BLaER1 (cell line): ENCODE data around the gene KNSTRN.

ENCODE experiments used
- H3K27ac ChIP-seq: shearing (Covaris generic); formaldehyde crosslinking; 2 replicates; pipeline ENCODE4 v1.8.1; 2022
- H3K27me3 ChIP-seq: shearing (Covaris generic); formaldehyde crosslinking; 2 replicates; pipeline ENCODE4 v1.8.1; 2022
- H3K36me3 ChIP-seq: shearing (Covaris generic); formaldehyde crosslinking; 2 replicates; pipeline ENCODE4 v1.8.1; 2022
- H3K4me1 ChIP-seq: shearing (Covaris generic); formaldehyde crosslinking; 2 replicates; pipeline ENCODE4 v1.8.1; 2022
- H3K4me2 ChIP-seq: shearing (Covaris generic); formaldehyde crosslinking; 2 replicates; pipeline ENCODE4 v1.8.1; 2022
- H3K4me3 ChIP-seq: shearing (Covaris generic); formaldehyde crosslinking; 2 replicates; pipeline ENCODE4 v1.8.1; 2022
- H3K9ac ChIP-seq: shearing (Covaris generic); formaldehyde crosslinking; 2 replicates; pipeline ENCODE4 v1.8.1; 2022
- H3K9me3 ChIP-seq: shearing (Covaris generic); formaldehyde crosslinking; 2 replicates; pipeline ENCODE4 v1.8.1; 2022
- H4K20me1 ChIP-seq: shearing (Covaris generic); formaldehyde crosslinking; 2 replicates; pipeline ENCODE4 v1.8.1; 2022
- Cebpa-rat ChIP-seq: shearing (Covaris generic); IDR thresholded peaks from 2 replicates; pipeline ENCODE4 v1.8.1; 2022

The KNSTRN gene, protein sequence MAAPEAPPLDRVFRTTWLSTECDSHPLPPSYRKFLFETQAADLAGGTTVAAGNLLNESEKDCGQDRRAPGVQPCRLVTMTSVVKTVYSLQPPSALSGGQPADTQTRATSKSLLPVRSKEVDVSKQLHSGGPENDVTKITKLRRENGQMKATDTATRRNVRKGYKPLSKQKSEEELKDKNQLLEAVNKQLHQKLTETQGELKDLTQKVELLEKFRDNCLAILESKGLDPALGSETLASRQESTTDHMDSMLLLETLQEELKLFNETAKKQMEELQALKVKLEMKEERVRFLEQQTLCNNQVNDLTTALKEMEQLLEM

DNA sequence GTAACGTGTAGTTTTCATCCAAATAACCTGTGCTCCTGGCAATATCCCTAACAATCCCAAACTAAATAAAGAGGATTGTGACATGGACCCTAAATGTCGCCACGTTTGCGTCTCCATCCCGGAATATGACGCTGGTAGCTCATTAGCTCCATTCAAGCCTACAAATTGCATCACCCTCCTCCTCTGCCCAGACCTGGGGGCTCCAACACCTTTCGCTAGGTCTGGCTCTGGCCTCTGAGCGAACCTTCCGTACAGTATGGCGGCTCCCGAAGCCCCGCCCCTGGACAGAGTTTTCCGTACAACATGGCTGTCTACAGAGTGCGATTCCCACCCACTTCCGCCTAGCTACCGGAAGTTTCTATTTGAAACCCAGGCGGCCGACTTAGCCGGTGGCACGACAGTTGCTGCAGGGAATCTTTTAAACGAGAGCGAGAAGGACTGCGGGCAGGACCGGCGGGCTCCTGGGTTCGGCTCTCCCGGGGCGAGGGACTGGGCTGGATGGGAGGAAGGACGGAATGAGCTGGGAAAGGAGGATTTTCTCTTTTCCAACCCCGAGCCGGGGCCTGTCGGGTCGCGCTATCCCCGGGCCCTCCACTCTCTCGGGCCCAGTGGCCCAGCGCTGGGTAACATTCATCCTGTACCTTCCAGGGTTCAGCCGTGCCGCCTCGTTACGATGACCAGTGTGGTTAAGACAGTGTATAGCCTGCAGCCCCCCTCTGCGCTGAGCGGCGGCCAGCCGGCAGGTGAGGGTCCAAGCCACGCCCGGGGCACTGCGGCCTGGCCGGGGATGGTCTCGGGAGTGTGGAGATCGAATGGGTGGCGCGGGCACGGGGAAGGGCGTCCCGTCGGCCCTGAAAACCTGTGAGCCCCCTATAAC lies at the start of gene KNSTRN:
KNSTRN (plus strand) TSS at position 142 of the 877 bp plus-strand sequence; CDS start at position 257, 115 bp downstream.
- H3K4me2 ChIP-seq: peak within 1 kb of the TSS; percentile 78
- H3K9ac ChIP-seq: peak within 1 kb of the TSS; percentile 90
- H3K4me1 ChIP-seq: peaks cover 27% of the 10 kb centered on the region
- peak within 1 kb of the TSS; percentile 87 for H3K27ac ChIP-seq
- H3K9me3 ChIP-seq: peaks cover 24% of the 10 kb centered on the region
- no peaks in the 10 kb centered on the region for H3K27me3 ChIP-seq
- no peak for TF ChIP-seq Cebpa-rat
- peaks cover 36% of the 10 kb centered on the region for H3K36me3 ChIP-seq
- peak within 1 kb of the TSS; percentile 86 for H3K4me3 ChIP-seq
- no peaks in the 10 kb centered on the region for H4K20me1 ChIP-seq

DNA sequence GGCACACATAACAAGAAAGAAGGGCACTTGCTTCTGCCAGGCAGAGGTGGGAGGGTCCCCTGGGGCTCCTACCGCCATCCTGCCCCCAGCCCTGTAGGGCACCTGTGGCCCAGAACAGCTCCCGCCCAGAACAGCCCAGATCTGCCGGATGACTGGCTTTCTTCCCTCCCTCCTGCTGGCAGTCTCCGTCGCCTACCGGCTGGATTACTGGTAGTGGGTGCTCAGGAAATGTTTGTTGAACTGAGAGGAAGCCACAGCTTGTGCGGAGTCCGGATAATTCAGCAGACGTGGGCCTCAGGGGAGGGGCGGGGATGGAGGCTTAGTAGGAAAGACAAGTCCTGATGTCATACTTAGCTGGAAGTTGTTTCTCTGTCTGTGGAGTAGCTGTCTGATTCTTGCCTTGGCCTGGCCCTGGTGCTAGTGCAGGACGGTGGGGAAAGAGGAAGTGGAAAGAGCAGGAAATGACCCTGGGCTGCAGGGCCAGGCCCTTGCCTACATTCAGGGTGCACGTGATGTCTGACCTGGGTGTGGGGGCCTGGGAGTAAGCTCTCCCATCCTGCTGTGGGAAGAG lies 48.5 kb upstream of the KNSTRN start:
- peaks cover 100% of the 10 kb centered on the region for H3K4me1 ChIP-seq
- peak overlapping the region; percentile 69 for H3K9ac ChIP-seq
- TF ChIP-seq Cebpa-rat: no peak
- H3K27ac ChIP-seq: peak overlapping the region; percentile 82
- no peaks in the 10 kb centered on the region for H4K20me1 ChIP-seq
- no peaks in the 10 kb centered on the region for H3K36me3 ChIP-seq
- H3K4me2 ChIP-seq: peak overlapping the region; percentile 97
- peak overlapping the region; percentile 29 for H3K4me3 ChIP-seq
- H3K27me3 ChIP-seq: no peaks in the 10 kb centered on the region
- no peaks in the 10 kb centered on the region for H3K9me3 ChIP-seq

DNA sequence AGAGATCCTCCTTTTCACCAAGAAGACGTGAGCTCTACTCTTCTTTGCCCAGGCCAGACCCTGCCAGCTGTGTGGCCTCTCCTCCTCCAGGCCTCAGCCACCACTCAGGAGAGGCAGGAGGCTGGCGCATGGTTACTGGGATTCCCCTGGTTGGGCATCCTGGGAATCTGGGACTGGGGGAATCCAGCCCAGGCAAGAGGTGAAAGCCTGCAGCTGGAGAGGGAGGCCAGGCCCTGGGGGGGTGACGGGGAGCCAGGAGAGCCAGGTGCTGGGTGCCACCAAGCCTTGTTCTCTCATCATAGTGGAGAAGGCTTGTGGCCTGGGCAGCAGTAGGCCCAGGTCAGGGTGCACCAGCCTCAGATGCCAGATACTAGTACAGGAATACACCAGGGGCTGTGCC lies 48.0 kb upstream of the KNSTRN start:
- TF ChIP-seq Cebpa-rat: no peak
- H4K20me1 ChIP-seq: no peaks in the 10 kb centered on the region
- peak overlapping the region; percentile 69 for H3K9ac ChIP-seq
- peak overlapping the region; percentile 82 for H3K27ac ChIP-seq
- no peaks in the 10 kb centered on the region for H3K36me3 ChIP-seq
- peak overlapping the region; percentile 29; the same call in 1 of the 2 replicates for H3K4me3 ChIP-seq
- no peaks in the 10 kb centered on the region for H3K9me3 ChIP-seq
- H3K27me3 ChIP-seq: no peaks in the 10 kb centered on the region
- peaks cover 100% of the 10 kb centered on the region for H3K4me1 ChIP-seq
- peak overlapping the region; percentile 97 for H3K4me2 ChIP-seq

DNA sequence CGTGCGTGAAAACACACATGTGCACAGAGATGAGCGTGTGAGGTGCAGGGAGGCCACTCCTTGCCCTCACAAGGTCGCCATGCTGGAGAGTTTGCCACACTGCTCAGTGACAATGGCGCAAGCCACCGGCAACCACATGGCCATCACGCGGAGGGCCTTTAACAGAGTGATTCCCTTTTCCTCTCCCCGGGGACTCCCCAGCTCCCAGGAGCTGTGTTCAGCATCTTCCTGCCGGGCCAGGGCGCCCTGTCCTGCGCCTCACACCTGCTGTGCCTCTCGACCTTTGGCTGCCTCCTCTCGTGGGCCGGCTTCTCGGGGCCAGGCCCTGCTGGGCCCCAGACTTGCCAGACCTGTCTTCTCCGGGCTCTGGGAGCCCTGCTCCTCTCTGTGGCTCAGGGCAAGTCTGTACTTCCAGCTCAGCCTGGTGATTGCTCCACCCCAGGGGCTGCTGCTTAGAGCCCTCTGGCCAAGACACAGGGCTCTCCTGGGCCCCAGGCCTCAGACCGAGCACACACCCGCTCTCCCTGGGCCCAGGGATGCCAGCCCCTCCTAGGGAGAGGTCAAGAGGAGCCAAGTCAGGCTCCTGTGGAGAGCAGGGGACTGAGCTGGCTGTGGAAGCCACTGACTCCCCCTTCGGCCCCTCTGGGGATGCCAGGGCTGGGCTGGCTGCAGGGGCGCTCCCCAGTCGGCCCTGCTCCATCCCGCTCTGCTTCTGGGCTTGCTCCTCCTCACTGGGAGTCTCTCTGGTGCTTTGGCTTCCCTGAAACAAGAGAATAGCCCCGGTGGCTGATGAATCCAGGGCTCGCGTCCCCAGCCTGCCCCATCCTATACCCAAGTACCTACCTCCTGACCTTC lies 47.4 kb upstream of the KNSTRN start:
- H3K4me2 ChIP-seq: peak overlapping the region; percentile 97
- no peaks in the 10 kb centered on the region for H4K20me1 ChIP-seq
- H3K4me1 ChIP-seq: peaks cover 100% of the 10 kb centered on the region
- peak overlapping the region; percentile 69 for H3K9ac ChIP-seq
- H3K27ac ChIP-seq: peak overlapping the region; percentile 82
- no peak for TF ChIP-seq Cebpa-rat
- peak overlapping the region; percentile 29; the same call in 1 of the 2 replicates for H3K4me3 ChIP-seq
- H3K27me3 ChIP-seq: no peaks in the 10 kb centered on the region
- H3K36me3 ChIP-seq: no peaks in the 10 kb centered on the region
- no peaks in the 10 kb centered on the region for H3K9me3 ChIP-seq

DNA sequence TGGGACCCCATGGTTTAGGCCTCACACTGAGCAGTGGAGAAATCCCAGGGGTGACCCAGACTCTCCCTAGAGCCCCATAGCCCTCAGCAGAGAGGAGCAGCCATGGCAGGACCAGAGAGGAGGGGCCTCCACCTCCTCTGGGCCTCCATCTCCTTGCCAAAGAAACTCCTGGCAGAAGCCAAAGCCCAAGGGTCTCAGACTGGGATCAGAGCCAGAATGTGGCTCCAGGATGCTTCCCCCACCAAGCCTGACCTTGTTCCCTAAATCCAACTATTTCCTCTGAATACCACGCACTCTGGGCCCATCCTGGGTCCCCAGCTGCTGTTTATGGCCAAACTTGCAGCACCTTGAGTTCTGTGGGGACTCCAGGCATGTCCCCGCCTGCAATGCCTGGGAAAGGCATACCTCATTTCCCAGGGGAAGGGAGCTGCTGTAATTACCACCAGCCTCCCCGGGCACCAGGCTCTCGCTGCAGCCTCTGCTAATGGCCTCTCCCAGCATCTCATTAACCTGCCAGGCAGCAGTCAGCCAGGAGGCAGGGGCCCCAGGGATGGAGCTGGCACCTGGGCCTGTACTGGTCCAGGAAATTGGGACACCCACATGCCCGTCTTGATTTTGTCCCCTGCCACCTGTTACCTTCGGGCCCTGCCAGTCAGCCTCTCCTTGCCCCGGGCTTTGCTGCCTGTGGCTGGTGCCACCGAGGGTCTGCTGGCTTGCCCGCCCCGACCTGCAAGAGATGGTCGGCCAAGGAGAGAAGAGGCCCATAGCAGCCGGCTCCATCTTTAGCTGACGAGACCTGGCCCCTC lies 46.4 kb upstream of the KNSTRN start:
- peak overlapping the region; percentile 97 for H3K4me2 ChIP-seq
- peaks cover 100% of the 10 kb centered on the region for H3K4me1 ChIP-seq
- H3K9ac ChIP-seq: 0 out of 2 replicates have a peak overlapping the region, but pooled peaks have one; percentile 46

DNA sequence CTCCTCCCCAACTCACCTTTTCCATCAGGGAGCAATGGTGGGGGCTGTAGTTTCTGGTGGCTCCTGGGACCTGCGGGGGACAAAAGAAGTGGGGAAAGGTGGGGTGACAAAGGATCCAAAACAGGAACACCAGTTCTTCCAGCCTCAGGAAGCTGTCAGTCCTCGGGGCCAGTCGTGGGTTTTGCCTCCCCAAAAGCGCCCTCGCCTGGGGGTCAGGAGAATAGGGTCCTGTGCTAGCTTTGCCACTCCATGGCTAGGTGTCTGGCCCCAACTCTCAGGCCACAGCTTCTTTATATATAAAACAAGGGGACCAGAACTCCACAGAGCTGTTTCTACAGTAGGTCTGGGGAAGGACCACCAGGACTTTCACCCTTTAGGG lies 45.8 kb upstream of the KNSTRN start:
- no peak for TF ChIP-seq Cebpa-rat
- Histone ChIP-seq H3K4me2 (peak overlapping the region; percentile 97), H4K20me1 (no peaks in the 10 kb centered on the region), H3K27ac (peak overlapping the region; percentile 39; the same call in 1 of the 2 replicates), H3K9ac (peak overlapping the region; percentile 46; the same call in 1 of the 2 replicates), H3K4me1 (peaks cover 96% of the 10 kb centered on the region), H3K27me3 (no peaks in the 10 kb centered on the region), H3K36me3 (no peaks in the 10 kb centered on the region), H3K9me3 (no peaks in the 10 kb centered on the region), H3K4me3 (peak overlapping the region; percentile 46; the same call in 1 of the 2 replicates)

More for the DNA sequence above, 46.4 kb upstream of the KNSTRN start:
- no peak for TF ChIP-seq Cebpa-rat
- Histone ChIP-seq H3K36me3 (no peaks in the 10 kb centered on the region), H3K27me3 (no peaks in the 10 kb centered on the region), H3K27ac (peak overlapping the region; percentile 8; the same call in 1 of the 2 replicates), H3K4me3 (peak overlapping the region; percentile 46; the same call in 1 of the 2 replicates), H4K20me1 (no peaks in the 10 kb centered on the region), H3K9me3 (no peaks in the 10 kb centered on the region)

DNA sequence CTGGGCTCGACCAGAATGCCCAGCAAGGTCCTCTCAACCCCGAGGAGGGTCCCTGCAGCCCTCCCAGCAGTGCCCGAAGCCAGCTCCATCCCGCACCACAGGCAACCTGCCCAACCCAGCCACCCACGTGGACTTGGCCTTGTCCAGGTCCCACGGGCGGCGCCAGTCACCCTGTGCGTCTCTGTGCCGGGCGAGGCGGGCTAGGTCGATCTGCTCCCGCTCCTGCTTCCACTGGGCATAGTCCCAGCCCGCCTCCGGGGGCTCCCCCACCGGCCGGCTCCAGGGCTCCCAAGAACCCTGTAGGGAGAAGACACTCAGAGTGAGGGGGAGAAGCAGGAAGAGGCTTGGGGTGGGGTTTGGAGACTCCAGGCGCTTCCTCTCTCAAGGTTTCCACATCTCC lies 44.9 kb upstream of the KNSTRN start:
- TF ChIP-seq Cebpa-rat: no peak
- H3K4me1 ChIP-seq: peaks cover 87% of the 10 kb centered on the region
- H3K4me2 ChIP-seq: peak overlapping the region; percentile 97
- no peaks in the 10 kb centered on the region for H3K36me3 ChIP-seq
- H3K9ac ChIP-seq: peak overlapping the region; percentile 46
- H4K20me1 ChIP-seq: no peaks in the 10 kb centered on the region
- H3K4me3 ChIP-seq: no peak overlapping the region
- H3K27me3 ChIP-seq: no peaks in the 10 kb centered on the region
- peak overlapping the region; percentile 39 for H3K27ac ChIP-seq
- no peaks in the 10 kb centered on the region for H3K9me3 ChIP-seq

DNA sequence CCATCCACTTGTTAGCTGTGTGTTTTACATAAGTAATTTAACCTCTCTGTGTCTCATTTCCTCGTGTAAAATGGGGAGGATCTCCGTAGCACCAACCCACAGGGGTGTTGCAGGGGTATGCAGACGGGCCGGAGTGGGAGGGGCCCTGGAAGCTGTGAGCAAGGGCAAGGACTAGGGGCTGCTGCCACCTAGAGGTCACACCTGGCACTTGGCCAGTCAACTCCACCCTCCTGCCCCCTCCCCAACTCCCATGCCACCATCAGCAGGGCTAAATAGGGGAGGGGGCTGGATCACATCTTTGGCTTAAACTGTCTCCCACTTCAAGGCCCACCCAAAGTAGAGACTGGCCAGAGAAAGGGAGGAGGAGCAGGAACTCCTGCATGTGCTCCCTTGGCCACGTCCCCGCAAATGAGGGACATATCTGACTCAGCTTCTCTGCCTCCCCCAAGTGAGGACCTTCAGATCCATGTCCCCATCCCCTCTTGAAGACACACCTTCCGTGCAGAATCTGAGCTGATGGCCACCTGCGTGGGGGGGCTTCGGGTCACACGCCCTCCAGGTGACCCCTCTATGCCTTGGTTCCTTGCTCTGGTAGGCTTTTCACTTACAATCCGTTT lies 44.4 kb upstream of the KNSTRN start:
- no peaks in the 10 kb centered on the region for H3K27me3 ChIP-seq
- H3K36me3 ChIP-seq: no peaks in the 10 kb centered on the region
- H3K4me1 ChIP-seq: peaks cover 85% of the 10 kb centered on the region
- no peak overlapping the region for H3K4me3 ChIP-seq
- no peaks in the 10 kb centered on the region for H4K20me1 ChIP-seq
- no peak for TF ChIP-seq Cebpa-rat
- H3K4me2 ChIP-seq: peak overlapping the region; percentile 97
- no peak overlapping the region for H3K9ac ChIP-seq
- H3K27ac ChIP-seq: 0 out of 2 replicates have a peak overlapping the region, but pooled peaks have one; percentile 39
- H3K9me3 ChIP-seq: no peaks in the 10 kb centered on the region
